ENCODE results near the gene EIF2S2.

The EIF2S2 gene

GRCh38 chr20:34069341-34070078 lies 42.5 kb downstream of the EIF2S2 start (continued):
- TF ChIP-seq ZNF24 (tag by site-specific recombination; IDR thresholded peaks at IDR 0.05) (no peak), ZNF433 (tag by site-specific recombination; IDR thresholded peaks at IDR 0.05; ENCODE audit: low read depth) (no peak), ZNF768 (tag by site-specific recombination; IDR thresholded peaks at IDR 0.05) (no peak), ZNF707 (tag by site-specific recombination; IDR thresholded peaks at IDR 0.05) (no peak), ZNF677 (tag by site-specific recombination; IDR thresholded peaks at IDR 0.05) (no peak), ZNF239 (tag by site-specific recombination; IDR thresholded peaks at IDR 0.05) (no peak), ZNF777 (tag by site-specific recombination; IDR thresholded peaks at IDR 0.05; ENCODE audit: borderline replicate concordance) (no peak), ZNF2 (tag by site-specific recombination; IDR thresholded peaks at IDR 0.05) (0 out of 2 replicates have a peak, but pooled peaks have one; percentile 34), AEBP2 (tag by site-specific recombination; IDR thresholded peaks at IDR 0.05; ENCODE audit: borderline replicate concordance) (no peak), ZNF792 (tag by site-specific recombination; IDR thresholded peaks at IDR 0.05) (no peak), ZNF549 (tag by site-specific recombination; IDR thresholded peaks at IDR 0.05) (no peak), GLI4 (tag by site-specific recombination; IDR thresholded peaks at IDR 0.05) (no peak), ZSCAN30 (tag by site-specific recombination; IDR thresholded peaks at IDR 0.05) (0 out of 2 replicates have a peak, but pooled peaks have one; percentile 12), PRDM4 (tag by site-specific recombination; IDR thresholded peaks at IDR 0.05) (peak; percentile 83), ZNF529 (tag by site-specific recombination; IDR thresholded peaks at IDR 0.05; ENCODE audit: insufficient replicate concordance) (no peak), ZNF660 (tag by site-specific recombination; IDR thresholded peaks at IDR 0.05) (no peak), ZNF544 (tag by site-specific recombination; IDR thresholded peaks at IDR 0.05) (no peak), ZSCAN18 (tag by site-specific recombination; IDR thresholded peaks at IDR 0.05) (no peak), ZNF76 (tag by site-specific recombination; IDR thresholded peaks at IDR 0.05; ENCODE audit: borderline replicate concordance, low read depth) (no peak), ZSCAN5A (tag by site-specific recombination; IDR thresholded peaks at IDR 0.05) (no peak), ZNF623 (tag by site-specific recombination; IDR thresholded peaks at IDR 0.05) (no peak), ZNF157 (tag by site-specific recombination; IDR thresholded peaks at IDR 0.05) (no peak), ZNF501 (tag by site-specific recombination; IDR thresholded peaks at IDR 0.05) (no peak), CTCF (tag by site-specific recombination; IDR thresholded peaks at IDR 0.05) (peak; percentile 62; the same call in 1 of the 2 replicates), ZNF843 (tag by site-specific recombination; IDR thresholded peaks at IDR 0.05) (no peak), KLF8 (tag by site-specific recombination; IDR thresholded peaks at IDR 0.05) (no peak), ZNF23 (tag by site-specific recombination; IDR thresholded peaks at IDR 0.05; ENCODE audit: borderline replicate concordance) (no peak), ZNF175 (tag by site-specific recombination; IDR thresholded peaks at IDR 0.05) (no peak), ZNF280D (tag by site-specific recombination; IDR thresholded peaks at IDR 0.05) (no peak)

Measured in HEK293 (cell line).